SU-DHL-6 (cell line): ENCODE data around the gene INPP4B.

Source experiments
- H2AFZ ChIP-seq: fragments of 200-600 bp; sonication (generic); 2 replicates; pipeline ENCODE4 v1.6.1; 2014; ENCODE audit warnings: low read depth, mild to moderate bottlenecking, moderate library complexity, mixed read lengths, antibody characterized with exemption, low read length; ENCODE audit not compliant: severe bottlenecking
- H3F3A ChIP-seq: fragments of 200-600 bp; shearing (Covaris generic); 2 replicates; pipeline ENCODE4 v1.6.0; 2016; ENCODE audit warnings: antibody characterized with exemption, mild to moderate bottlenecking; ENCODE audit not compliant: insufficient read depth
- H3K27ac ChIP-seq: fragments of 200-600 bp; sonication (generic); 2 replicates; pipeline ENCODE4 v1.5.1; 2016; ENCODE audit warnings: low read depth, mild to moderate bottlenecking, low read length, moderate library complexity, mixed read lengths
- H3K27me3 ChIP-seq: fragments of 200-600 bp; sonication (generic), shearing (Covaris generic); 2 replicates; pipeline ENCODE4 v1.6.0; 2014; ENCODE audit warnings: mild to moderate bottlenecking, low read length
- H3K36me3 ChIP-seq: fragments of 200-600 bp; sonication (generic); 2 replicates; pipeline ENCODE4 v1.6.1; 2014; ENCODE audit warnings: mild to moderate bottlenecking, low read length, mixed read lengths
- H3K4me2 ChIP-seq: fragments of 300-600, 200-600 bp; shearing (Covaris generic), sonication (generic); 2 replicates; pipeline ENCODE4 v1.6.0; 2014; ENCODE audit warnings: low read length, low read depth, mild to moderate bottlenecking; ENCODE audit not compliant: poor library complexity, severe bottlenecking
- H3K4me3 ChIP-seq: fragments of 200-600 bp; sonication (generic); 2 replicates; pipeline ENCODE4 v1.5.1; 2014; ENCODE audit warnings: antibody characterized with exemption, low read length, mild to moderate bottlenecking, mixed read lengths; ENCODE audit not compliant: insufficient read depth, poor library complexity, severe bottlenecking
- H3K79me2 ChIP-seq: fragments of 200-600 bp; sonication (generic); 2 replicates; pipeline ENCODE4 v1.6.1; 2014; ENCODE audit warnings: mild to moderate bottlenecking, low read length, moderate library complexity; ENCODE audit not compliant: insufficient read depth
- H3K9ac ChIP-seq: fragments of 200-600 bp; sonication (generic); 2 replicates; pipeline ENCODE4 v1.7.0; 2014; ENCODE audit warnings: mild to moderate bottlenecking, low read length
- H3K9me2 ChIP-seq: fragments of 200-600 bp; sonication (generic); replicated peaks from 2 replicates; pipeline ENCODE4 v1.6.1; 2014; ENCODE audit warnings: low read length; ENCODE audit not compliant: insufficient read depth
- H3K9me3 ChIP-seq: fragments of 200-600 bp; sonication (generic); 2 replicates; pipeline ENCODE4 v1.6.1; 2014; ENCODE audit warnings: low read length, mixed read lengths; ENCODE audit not compliant: insufficient read depth
- H4K20me1 ChIP-seq: fragments of 200-600 bp; sonication (generic); 2 replicates; pipeline ENCODE4 v1.6.1; 2014; ENCODE audit warnings: low read depth, mild to moderate bottlenecking, antibody characterized with exemption, low read length, moderate library complexity, mixed read lengths
- EZH2phosphoT487 ChIP-seq: fragments of 200-600 bp; sonication (generic), shearing (Covaris generic); conservative IDR thresholded peaks from 2 replicates; pipeline ENCODE4 v1.6.1; 2018; ENCODE audit warnings: mild to moderate bottlenecking, antibody characterized with exemption, low read length, moderate library complexity, mixed read lengths
- TF ChIP-seq, protein P1 (sequence below): fragments of 200-600 bp; sonication (generic); IDR thresholded peaks from one replicate; pipeline ENCODE4 v1.5.1; 2017; ENCODE audit warnings: antibody characterized with exemption, mild to moderate bottlenecking, low read length, moderate library complexity; ENCODE audit not compliant: insufficient read depth, poor library complexity, severe bottlenecking

The INPP4B gene

DNA sequence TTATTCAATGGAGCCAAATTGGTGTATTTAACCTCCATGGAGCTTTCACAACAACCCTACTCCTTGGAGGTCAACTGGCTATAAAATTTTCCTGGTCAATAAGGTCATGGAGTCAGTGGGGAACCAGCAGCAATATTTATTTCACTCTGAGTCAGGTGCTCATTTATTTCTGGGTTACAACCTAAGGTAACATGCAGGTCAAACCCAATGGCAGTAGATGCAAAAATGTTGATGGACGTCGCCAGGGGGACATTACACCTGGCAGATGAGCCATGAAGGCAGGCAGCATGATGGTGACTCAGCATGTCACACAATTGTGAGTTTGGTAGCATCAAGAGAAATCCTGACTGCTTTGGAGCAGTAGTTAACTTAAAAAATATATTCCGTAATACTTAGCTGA lies 695.6 kb downstream of the INPP4B start:
- H3K9ac ChIP-seq: no peak overlapping the region
- no peaks in the 10 kb centered on the region for H4K20me1 ChIP-seq
- H3K27me3 ChIP-seq: no peaks in the 10 kb centered on the region
- no peak overlapping the region for H2AFZ ChIP-seq
- H3K9me3 ChIP-seq: no peaks in the 10 kb centered on the region
- no peaks in the 10 kb centered on the region for H3K79me2 ChIP-seq
- H3K9me2 ChIP-seq: no peaks in the 10 kb centered on the region
- H3F3A ChIP-seq: no peaks in the 10 kb centered on the region
- no peak for TF ChIP-seq EZH2phosphoT487
- TF ChIP-seq, protein P1, sequence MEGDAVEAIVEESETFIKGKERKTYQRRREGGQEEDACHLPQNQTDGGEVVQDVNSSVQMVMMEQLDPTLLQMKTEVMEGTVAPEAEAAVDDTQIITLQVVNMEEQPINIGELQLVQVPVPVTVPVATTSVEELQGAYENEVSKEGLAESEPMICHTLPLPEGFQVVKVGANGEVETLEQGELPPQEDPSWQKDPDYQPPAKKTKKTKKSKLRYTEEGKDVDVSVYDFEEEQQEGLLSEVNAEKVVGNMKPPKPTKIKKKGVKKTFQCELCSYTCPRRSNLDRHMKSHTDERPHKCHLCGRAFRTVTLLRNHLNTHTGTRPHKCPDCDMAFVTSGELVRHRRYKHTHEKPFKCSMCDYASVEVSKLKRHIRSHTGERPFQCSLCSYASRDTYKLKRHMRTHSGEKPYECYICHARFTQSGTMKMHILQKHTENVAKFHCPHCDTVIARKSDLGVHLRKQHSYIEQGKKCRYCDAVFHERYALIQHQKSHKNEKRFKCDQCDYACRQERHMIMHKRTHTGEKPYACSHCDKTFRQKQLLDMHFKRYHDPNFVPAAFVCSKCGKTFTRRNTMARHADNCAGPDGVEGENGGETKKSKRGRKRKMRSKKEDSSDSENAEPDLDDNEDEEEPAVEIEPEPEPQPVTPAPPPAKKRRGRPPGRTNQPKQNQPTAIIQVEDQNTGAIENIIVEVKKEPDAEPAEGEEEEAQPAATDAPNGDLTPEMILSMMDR: no peak
- H3K27ac ChIP-seq: no peak overlapping the region
- no peak overlapping the region for H3K4me2 ChIP-seq
- no peaks in the 10 kb centered on the region for H3K36me3 ChIP-seq
- no peak overlapping the region for H3K4me3 ChIP-seq

DNA sequence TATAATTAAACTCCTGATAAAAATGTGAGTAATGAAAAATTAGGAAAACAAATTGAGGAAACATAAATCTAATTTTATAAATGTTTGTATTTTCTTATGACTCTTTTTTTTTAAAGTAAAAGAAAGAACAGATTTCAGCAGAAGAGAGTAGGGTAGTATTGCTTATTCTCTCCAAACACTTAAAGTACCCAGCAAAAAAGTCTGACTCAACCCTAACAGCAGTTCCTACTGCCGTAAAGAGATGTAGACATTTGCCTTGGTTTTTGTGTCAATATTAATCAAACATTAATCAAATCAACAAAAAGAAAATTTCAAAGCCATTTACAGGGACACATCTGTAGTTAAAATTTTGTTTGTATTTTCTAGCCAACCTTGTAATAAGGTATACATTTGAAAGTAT lies 701.3 kb downstream of the INPP4B start:
- Histone ChIP-seq H3K4me2 (no peak overlapping the region), H2AFZ (no peak overlapping the region), H3K79me2 (no peaks in the 10 kb centered on the region), H3K9ac (no peak overlapping the region), H4K20me1 (no peaks in the 10 kb centered on the region), H3F3A (no peaks in the 10 kb centered on the region), H3K36me3 (no peaks in the 10 kb centered on the region), H3K27ac (no peak overlapping the region), H3K4me3 (no peak overlapping the region), H3K9me3 (no peaks in the 10 kb centered on the region), H3K27me3 (no peaks in the 10 kb centered on the region), H3K9me2 (no peaks in the 10 kb centered on the region)
- TF ChIP-seq, protein P1: no peak
- no peak for TF ChIP-seq EZH2phosphoT487

DNA sequence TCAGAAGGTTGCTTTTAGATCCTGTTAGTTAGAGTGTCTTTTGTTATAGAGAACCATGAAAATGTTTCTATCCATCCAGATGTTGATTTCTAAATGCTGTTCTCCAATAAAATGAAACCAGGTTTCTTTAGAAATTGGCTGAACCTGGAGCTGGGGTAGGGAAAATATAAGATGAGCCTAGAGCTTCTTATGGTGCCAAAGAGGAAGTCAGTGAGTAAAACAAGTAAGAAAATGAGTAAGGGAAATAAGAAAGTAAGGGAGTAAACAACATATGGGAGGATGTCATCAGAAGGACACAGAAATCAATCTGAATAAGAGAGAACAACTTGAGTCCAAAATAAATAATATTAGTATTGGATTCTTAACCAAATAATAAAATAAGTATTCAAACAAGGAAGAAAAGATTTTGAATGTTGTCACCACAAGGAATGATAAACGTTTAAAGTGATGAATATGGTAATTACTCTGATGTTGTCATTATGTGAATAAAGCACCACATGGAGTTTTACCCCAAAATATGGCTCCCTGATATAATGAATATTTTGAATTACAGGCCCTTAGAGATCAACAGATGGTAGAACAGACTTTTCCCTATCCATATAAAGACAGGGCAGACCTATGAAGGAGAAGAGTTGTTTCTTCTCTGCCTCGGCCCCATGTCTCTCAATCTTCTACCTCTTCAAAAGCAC lies 703.6 kb downstream of the INPP4B start:
- Histone ChIP-seq H3K79me2 (no peaks in the 10 kb centered on the region), H2AFZ (no peak overlapping the region), H3K27me3 (no peaks in the 10 kb centered on the region), H4K20me1 (no peaks in the 10 kb centered on the region), H3F3A (no peaks in the 10 kb centered on the region), H3K9me2 (no peaks in the 10 kb centered on the region), H3K27ac (no peak overlapping the region), H3K36me3 (no peaks in the 10 kb centered on the region), H3K4me2 (no peak overlapping the region), H3K9me3 (no peaks in the 10 kb centered on the region), H3K9ac (no peak overlapping the region), H3K4me3 (no peak overlapping the region)
- TF ChIP-seq, protein P1: no peak
- TF ChIP-seq EZH2phosphoT487: no peak
